AG04450 (cell line): ENCODE measurements around the gene EXOSC9. TPM values are rescaled to one million over a fixed set of nuclear protein-coding genes. Genes with fewer than 3 reads are reported as not detected.

Experiments
- CTCF ChIA-PET: fragments of 300-600, 350-600 bp; formaldehyde crosslinking; extraction: SDS; loops from one replicate; lab custom pipeline; 2022; ENCODE audit warnings: antibody characterized with exemption, inconsistent platforms; lab: Charles Lee
- POLR2A ChIA-PET: fragments of 350-600 bp; formaldehyde crosslinking; extraction: SDS; loops from one replicate; lab custom pipeline; 2021; ENCODE audit warnings: antibody characterized with exemption, inconsistent platforms; lab: Yijun Ruan, JAX
- DNase-seq: peaks from one replicate; pipeline ENCODE4 v3.0.0-alpha.2; 2011; ENCODE audit warnings: low read depth, low spot score
- H3K27ac ChIP-seq: one replicate; pipeline ENCODE4 v1.5.1; 2012; ENCODE audit warnings: low read depth, low read length, control low read depth
- H3K27me3 ChIP-seq: one replicate; pipeline ENCODE4 v1.6.0; 2012; ENCODE audit warnings: low read length; ENCODE audit not compliant: control insufficient read depth, insufficient read depth
- H3K4me3 ChIP-seq: 2 replicates; pipeline ENCODE4 v1.5.1; 2011; ENCODE audit warnings: mild to moderate bottlenecking, low read depth, low read length, control low read depth
- H3K9me3 ChIP-seq: 2 replicates; pipeline ENCODE4 v1.5.1; 2012; ENCODE audit warnings: low read length; ENCODE audit not compliant: control insufficient read depth, insufficient read depth
- polyA plus RNA-seq: library from polyadenylated mRNA; depleted of rRNA; stranded (reverse); fragments of >200 nt; gene quantifications from 2 replicates; pipeline ENCODE4 v1.2.3, GENCODE V29; 2011
- TF ChIP-seq, protein P1 (sequence below): IDR thresholded peaks from 2 replicates; pipeline ENCODE4 v1.5.1; 2011; ENCODE audit warnings: low read depth, low read length, control low read depth, inconsistent platforms

The EXOSC9 gene
- polyA plus RNA-seq, 1 experiment, result 34.7 TPM

- DNase-seq, result no peak
- TF ChIP-seq, protein P1, sequence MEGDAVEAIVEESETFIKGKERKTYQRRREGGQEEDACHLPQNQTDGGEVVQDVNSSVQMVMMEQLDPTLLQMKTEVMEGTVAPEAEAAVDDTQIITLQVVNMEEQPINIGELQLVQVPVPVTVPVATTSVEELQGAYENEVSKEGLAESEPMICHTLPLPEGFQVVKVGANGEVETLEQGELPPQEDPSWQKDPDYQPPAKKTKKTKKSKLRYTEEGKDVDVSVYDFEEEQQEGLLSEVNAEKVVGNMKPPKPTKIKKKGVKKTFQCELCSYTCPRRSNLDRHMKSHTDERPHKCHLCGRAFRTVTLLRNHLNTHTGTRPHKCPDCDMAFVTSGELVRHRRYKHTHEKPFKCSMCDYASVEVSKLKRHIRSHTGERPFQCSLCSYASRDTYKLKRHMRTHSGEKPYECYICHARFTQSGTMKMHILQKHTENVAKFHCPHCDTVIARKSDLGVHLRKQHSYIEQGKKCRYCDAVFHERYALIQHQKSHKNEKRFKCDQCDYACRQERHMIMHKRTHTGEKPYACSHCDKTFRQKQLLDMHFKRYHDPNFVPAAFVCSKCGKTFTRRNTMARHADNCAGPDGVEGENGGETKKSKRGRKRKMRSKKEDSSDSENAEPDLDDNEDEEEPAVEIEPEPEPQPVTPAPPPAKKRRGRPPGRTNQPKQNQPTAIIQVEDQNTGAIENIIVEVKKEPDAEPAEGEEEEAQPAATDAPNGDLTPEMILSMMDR, result no peak
- ChIA-PET CTCF (no interaction called here), POLR2A (no interaction called here)
- H3K27me3 ChIP-seq, result no peaks in the 10 kb centered on the region
- H3K27ac ChIP-seq, result no peak overlapping the region
- H3K9me3 ChIP-seq, result no peaks in the 10 kb centered on the region
- no peak overlapping the region for H3K4me3 ChIP-seq
Observed at GRCh38 chr4:121771869-121772268, 29.3 kb upstream of the EXOSC9 start.

- no peaks in the 10 kb centered on the region for H3K9me3 ChIP-seq
- DNase-seq, result no peak
Observed at GRCh38 chr4:121773883-121774282, 27.2 kb upstream of the EXOSC9 start.

DNA sequence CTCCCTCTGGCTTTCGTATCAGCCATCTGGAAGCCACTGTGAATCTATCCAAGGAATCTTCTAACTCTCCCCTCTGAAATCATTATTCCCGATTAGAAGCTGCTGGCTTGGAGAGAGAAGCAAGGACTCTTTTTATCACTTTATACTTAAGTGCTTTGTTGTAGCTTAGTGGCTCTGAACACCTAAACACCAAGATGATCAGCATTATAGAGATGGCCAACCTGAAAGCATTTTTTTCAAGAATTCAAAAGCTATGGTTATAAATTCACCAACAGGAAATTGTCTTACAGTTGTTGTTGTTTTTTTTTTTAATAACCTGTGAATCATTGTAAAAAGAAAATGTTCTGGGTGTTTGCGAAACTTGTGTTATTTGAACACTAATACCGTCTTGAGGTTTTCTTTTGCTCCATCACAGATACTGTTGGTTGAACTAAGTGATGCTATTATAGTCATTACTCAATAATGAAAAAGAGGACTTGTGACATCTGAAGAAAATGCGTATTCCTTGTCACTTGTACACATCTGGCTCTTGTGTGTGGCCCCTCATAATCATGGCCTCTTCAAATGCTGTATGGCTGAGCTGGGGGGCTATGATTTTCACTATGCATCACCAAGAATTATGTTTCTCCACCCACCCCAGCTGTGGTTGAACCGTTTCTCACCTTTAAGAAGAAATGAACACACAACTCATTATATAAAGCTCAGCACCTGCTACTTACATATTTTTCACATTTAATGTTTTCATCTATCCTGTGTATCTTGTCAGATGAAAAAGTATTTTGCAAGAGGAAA is 24.3 kb upstream of the EXOSC9 start:
- CTCF ChIA-PET, result interaction anchor here (0.7 to 1.4 kb wide), 3 partner anchors 14 to 1257 kb away, joined by 3 to 4 read pairs (median 3); no protein-coding TSS in a partner anchor
- no peaks in the 10 kb centered on the region for H3K9me3 ChIP-seq
- no peak overlapping the region for H3K4me3 ChIP-seq
- H3K27ac ChIP-seq, result no peak overlapping the region
- no peaks in the 10 kb centered on the region for H3K27me3 ChIP-seq
- POLR2A ChIA-PET, result interaction anchor here (2.8 kb wide), 1 partner anchor 14 kb away, joined by 18 read pairs; no protein-coding TSS in a partner anchor
- TF ChIP-seq, protein P1, result no peak
- no peak for DNase-seq

More at GRCh38 chr4:121773883-121774282, 27.2 kb upstream of the EXOSC9 start:
- Histone ChIP-seq H3K27ac (no peak overlapping the region), H3K27me3 (no peaks in the 10 kb centered on the region), H3K4me3 (no peak overlapping the region)
- TF ChIP-seq, protein P1, result no peak
- CTCF ChIA-PET, result no interaction called here
- POLR2A ChIA-PET, result no interaction called here

- Histone ChIP-seq H3K27ac (no peak overlapping the region), H3K27me3 (no peaks in the 10 kb centered on the region), H3K4me3 (no peak overlapping the region), H3K9me3 (no peaks in the 10 kb centered on the region)
- DNase-seq, result no peak
- ChIA-PET CTCF (interaction anchor here (1.4 to 1.7 kb wide), 2 partner anchors 12 to 315 kb away, joined by 4 to 5 read pairs; no protein-coding TSS in a partner anchor), POLR2A (interaction anchor here (2.8 kb wide), 1 partner anchor 13 kb away, joined by 18 read pairs; no protein-coding TSS in a partner anchor)
- TF ChIP-seq, protein P1, result no peak
Observed at GRCh38 chr4:121777625-121778024, 23.5 kb upstream of the EXOSC9 start.
